H1 (cell line): ENCODE data around the gene GUCY2D. TPM values are rescaled to one million over a fixed set of nuclear protein-coding genes. Genes with fewer than 3 reads are reported as not detected.

Source experiments
- GTF2F1 ChIP-seq: IDR thresholded peaks from 2 replicates; pipeline ENCODE4 v1.6.1; 2012; ENCODE audit warnings: low read depth, low read length, improper control_type of control experiment, borderline replicate concordance
- NANOG ChIP-seq: IDR thresholded peaks from 2 replicates; pipeline ENCODE4 v1.6.1; 2011; ENCODE audit warnings: low read length, low read depth, mild to moderate bottlenecking, inconsistent platforms; ENCODE audit not compliant: insufficient read depth, poor library complexity, severe bottlenecking
- SP4 ChIP-seq: IDR thresholded peaks from 2 replicates; pipeline ENCODE4 v1.6.1; 2012; ENCODE audit warnings: low read length, inconsistent platforms
- SUZ12 ChIP-seq: fragments of 200-600 bp; sonication (generic); IDR thresholded peaks from 2 replicates; pipeline ENCODE4 v1.6.1; 2012; ENCODE audit warnings: mild to moderate bottlenecking, inconsistent platforms, low read length, moderate library complexity, mixed read lengths
- TAF1 ChIP-seq: IDR thresholded peaks from 2 replicates; pipeline ENCODE4 v1.6.1; 2011; ENCODE audit warnings: mild to moderate bottlenecking, low read depth, low read length
- polyA plus RNA-seq, 7 experiments: library from polyadenylated mRNA; depleted of rRNA in 3 of 7; stranded (reverse) in 5 of 7; unstranded in 2 of 7; fragments of >200 nt in 5 of 7; fragments of 200-250 nt in 2 of 7; gene quantifications; 1 replicate in 5 of 7; 2 replicates in 1 of 7; 4 replicates in 1 of 7; pipeline versions ENCODE4 v1.2.1 to v1.2.3, GENCODE V29; 2011 to 2013; ENCODE audit warnings: missing spikeins in 2 of 7, mixed read lengths in 2 of 7
- total RNA-seq: library from RNA; stranded (reverse); fragmentation: NEBNext Ultra II Directional; extraction: Animal tissue kit (Norgen Biotek cat#: 25700); gene quantifications from 2 replicates; pipeline ENCODE4 v1.2.1, GENCODE V29; 2021

Gene GUCY2D
- total and polyA plus RNA-seq, 2 of the 8 experiments (the other 6 are each of a cell fraction or from before 2014, with no cell fraction given): 0.20 to 0.48 TPM

- TF ChIP-seq GTF2F1: no peak
- no peak for TF ChIP-seq NANOG
- no peak for TF ChIP-seq SUZ12
- no peak for TF ChIP-seq SP4
- TF ChIP-seq TAF1: no peak
These were observed 29.5 kb downstream of the GUCY2D start (continued) for GRCh38 chr17:8031950-8032349.
